ENCODE measurements around the gene NFAM1.

Gene NFAM1

GRCh38 chr22:42356533-42356932 is 75.7 kb downstream of the NFAM1 start:
- no peak for DNase-seq

- DNase-seq: no peak
Observed at GRCh38 chr22:42353883-42354727, 78.1 kb downstream of the NFAM1 start.

GRCh38 chr22:42350373-42350772 is 81.8 kb downstream of the NFAM1 start:
- no peak for DNase-seq

DNA sequence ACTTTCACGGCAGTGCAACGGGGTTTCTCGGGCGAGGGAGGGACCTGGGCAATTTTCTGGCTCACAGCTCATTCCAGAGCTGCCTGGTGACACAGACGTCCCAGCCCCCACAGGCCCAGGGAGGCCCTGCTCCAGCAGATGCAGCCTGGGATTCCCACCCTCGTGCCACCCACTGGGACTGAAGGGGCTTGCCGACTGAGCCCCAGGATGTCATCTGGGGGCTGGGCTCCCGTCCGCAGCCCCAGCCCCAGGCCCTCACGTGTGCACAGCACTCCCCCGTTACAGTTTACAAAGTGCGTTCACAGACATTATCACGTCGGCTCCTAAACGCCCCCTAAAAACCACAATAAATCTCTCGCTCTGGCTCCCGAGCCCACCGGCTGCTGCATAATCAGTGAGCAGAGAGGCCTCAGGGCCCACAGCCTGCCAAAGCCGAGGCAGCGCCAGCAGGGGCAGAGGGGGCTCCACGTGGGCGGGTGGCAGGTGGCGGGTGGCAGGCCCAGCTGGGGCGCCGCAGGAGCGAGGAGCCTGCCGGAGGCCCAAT is 84.8 kb downstream of the NFAM1 start:
- no peak for DNase-seq

DNA sequence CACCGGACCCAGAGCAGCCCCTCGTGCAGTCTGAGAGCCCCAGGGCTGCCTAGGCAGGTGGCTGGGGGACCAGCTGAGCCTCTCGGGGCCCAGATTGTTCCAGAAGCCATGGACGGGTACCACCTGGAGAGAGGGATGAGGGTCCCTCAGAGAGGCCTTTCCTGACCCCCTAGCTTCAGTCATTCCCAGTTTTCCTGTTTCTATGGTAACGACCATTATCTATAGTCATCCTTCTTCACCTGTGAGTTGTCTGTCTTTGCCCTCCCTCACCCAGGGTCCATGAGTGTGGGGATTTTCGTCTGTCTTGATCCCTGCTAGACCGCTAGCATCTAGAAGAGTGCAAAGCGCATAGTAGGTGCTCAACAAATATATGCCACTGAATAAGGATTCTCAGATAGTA is 85.5 kb downstream of the NFAM1 start:
- DNase-seq: no peak

GRCh38 chr22:42345458-42345857 is 86.7 kb downstream of the NFAM1 start:
- DNase-seq: no peak

DNA sequence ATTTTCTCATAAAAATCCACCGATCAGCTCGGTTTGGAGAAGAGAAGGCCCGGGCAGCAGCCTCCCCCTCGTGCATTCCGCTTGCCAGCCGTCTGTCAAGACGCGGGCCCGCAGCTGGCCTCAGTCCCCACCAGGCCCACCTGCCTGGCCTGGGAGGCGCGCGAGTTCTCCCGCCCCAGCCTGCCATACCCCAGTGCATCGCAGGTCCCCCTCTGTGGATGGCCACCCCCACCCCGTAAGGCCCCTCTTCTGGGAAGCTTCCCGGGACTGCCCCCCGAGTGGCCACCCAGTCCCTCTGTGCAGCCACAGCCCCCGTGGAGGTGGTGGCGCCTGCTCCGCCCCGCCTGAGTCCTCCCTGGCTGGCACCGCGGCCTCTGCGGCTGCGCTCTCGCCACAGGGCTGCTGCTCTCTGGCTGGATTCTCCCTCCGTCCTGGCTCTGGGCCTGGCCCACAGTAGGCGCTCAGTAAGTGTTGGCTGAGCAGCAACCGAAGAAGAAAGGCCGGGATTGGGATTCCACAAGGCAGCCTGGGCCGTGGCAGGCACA is 87.8 kb downstream of the NFAM1 start:
- DNase-seq: no peak

- no peak for DNase-seq
Observed at GRCh38 chr22:42343531-42344081, 88.6 kb downstream of the NFAM1 start.

DNA sequence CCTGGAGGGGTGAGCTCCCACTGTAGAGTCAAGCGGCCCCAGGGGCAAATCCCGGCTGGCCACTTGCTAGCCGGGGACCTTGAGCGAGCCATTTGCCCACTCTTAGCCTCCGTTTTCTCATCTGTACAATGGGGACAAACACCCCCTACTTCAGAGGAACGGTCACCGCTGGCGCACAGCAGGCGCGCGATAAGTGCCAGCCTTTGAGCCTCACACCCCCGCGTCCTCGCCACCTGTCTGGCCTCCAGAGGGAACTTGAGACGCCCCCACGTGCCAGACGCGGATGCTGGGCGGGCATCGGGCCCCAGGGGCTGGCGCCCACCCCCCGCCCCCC is 89.1 kb downstream of the NFAM1 start:
- no peak for DNase-seq

DNA sequence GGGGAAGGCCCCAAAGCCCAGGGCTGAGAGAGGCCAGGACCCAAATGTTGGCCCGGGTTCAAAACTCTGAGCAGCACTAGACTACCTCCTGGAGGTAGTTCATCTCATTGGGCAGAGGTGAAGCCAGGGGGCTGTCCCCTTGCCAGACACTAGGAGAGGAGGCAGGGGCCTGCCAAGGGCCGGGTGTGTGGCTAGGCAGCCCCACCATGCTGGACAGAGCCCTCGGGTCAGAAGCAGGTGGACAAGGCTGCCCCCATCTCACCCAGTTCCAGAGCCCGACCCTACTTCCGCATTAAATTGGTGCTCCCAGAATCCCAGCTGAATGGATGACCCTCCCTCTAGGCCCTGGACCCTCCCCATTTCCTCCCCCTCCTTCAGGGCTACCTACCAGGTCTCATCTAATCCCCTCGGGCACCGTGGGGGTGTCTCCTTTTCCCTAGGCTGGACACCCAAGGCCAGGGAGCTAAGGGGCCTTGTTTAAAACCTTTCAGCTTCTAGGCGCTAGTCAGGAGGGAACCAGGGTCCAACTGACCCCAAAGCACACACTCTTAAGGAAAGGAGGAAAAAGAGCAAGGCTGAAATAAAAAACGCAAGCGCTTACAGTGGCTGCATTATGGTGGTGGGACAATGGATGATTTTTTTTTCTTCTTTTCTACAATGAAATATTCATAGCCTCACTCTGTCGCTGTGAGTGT is 89.6 kb downstream of the NFAM1 start:
- DNase-seq: no peak

DNA sequence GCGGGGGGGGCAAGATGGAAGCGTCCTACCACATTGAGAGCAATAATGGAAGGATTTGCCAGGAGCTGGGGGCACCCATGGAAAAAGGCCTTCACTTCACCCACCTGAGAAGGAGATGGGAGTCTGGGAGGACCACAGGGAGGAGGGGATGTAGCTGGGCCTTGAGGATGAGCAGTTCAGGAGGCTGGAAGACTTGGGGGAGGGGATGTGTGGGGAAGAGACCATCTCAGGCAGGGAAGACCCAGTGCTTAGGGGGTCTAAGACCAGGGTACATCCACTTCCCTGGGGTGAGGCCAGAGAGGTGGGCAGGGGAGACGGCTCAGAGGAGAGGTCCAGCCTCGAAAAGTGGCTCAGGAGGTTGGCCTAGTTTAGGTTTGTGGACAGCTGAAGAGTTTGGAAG is 90.4 kb downstream of the NFAM1 start:
- no peak for DNase-seq

DNA sequence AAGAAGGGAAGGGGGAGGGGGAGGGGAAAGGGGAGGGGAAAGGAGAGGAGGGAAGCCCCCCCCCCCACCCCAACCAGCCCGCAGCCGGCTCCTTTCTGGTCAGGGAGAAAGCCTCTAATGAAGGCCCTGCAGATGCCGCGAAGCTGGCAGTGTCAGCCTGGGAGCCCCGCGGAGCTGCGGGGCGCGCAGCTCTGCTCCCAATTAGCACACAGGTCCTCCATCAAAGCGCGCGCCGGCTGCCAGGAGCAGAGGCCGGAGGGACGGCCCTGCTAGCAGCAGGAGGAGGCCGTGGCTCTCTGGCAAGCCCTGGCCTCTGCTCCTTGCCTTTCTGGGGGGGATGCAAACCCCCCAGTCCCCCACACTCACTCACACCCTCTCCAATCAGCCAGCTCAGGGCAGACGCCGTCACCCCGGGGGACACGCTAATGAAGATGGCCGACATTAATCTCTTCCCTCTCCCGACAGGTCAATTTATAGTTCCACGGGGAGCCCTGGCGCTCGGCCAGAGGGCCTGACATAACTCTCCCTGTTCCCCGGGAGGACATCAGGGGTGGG is 91.3 kb downstream of the NFAM1 start:
- DNase-seq: no peak

DNA sequence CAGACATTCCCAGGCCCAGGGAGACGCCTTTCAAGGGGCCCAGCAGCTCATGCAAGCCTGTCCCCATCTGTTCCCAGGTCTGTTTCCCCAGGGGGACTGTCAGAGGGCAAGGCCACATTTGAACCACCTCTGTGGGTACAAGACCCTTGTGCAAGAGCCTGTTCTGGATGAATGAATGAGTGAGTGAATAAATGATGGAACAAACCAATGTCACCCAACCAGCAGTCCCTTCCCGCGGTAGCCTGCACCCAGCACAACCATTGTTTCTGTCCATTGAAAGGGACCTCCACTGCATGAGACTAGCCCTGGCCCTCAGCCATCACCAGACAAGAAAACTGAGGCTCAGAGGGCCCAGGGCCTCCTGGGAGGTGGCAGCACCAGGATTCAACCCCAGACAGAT is 92.1 kb downstream of the NFAM1 start:
- no peak for DNase-seq

GRCh38 chr22:42338479-42338878 is 93.7 kb downstream of the NFAM1 start:
- no peak for DNase-seq

DNA sequence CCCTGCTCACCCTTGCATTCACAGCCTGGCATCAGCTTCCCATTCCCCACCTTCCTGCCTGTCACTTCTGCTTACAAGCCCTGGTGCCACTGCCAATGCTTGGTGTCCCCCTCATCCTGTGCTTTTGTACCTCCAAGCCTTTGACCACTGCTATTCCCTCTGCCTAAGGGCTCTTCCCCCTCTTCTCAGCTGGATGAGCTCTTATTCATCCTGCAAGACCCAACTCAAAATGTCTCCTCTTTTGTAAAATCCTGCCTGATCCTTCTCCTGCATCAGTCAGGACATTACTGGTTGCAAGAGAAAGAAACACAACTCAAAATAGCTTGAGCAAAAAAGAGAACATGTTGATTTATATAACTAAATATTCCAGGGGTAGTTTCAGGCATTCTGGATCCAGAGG is 94.8 kb downstream of the NFAM1 start:
- DNase-seq: no peak

- DNase-seq: no peak
Observed at GRCh38 chr22:42336527-42337227, 95.5 kb downstream of the NFAM1 start.

- DNase-seq: no peak
Observed at GRCh38 chr22:42335839-42336378, 96.3 kb downstream of the NFAM1 start.

GRCh38 chr22:42334875-42335512 is 97.2 kb downstream of the NFAM1 start:
- DNase-seq: no peak

DNA sequence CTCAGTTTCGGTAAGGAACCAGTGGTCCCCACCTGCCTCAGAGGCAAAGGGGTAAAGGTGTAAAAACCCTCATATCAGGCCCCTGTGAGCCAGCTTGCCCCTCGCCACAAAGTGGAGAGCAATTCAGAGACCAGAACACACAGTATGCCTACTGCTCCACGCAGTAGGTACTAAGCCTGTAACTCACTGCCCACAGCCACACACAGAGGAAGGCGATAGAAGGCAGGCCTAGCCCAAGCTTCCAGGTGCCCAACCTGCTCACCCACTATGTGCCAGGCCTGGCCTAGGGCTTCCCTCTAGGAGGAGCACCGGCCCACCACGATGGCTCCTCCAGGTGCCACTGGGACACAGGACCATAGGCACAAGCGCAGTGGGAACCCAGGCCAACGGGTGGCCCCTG is 98.7 kb downstream of the NFAM1 start:
- DNase-seq: no peak

DNA sequence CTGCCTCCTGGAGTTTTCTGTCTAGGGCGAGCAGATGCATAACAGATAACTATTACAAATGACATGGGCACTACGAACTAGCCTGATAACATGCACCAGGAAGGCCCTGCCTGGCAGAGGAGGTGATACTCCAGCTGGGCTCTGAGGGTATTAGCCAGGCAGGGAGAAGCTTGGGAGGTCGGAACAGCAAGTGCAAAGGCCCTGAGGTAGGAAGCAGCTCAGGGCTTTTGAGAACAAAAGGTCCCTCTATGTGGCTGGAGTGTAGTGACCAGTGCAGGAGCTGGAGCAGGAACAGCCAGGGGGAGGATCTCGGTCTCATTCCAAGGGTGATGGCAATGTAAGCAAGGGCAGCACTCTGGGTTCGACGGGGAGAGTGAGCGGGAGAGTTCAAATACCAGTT is 100.1 kb downstream of the NFAM1 start:
- no peak for DNase-seq

DNA sequence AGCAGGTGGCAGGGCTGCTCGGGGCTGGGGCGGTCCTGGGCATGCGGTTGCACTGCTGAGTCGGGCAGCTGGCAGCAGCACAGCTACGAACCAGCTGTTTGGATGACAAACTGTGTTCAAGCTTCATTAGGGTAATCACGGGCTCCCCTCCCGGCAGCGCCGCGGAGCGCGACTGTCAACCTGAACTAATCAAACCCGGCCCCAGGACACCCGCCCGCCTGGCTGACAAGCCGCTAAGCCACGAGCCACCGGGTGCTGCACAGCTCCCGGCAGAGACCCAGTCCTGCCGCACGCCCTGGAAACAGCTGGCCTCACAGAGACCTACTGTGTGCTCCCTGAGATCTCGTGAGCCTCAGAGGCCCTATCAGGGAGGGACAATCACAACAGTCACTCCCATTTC is 101.2 kb downstream of the NFAM1 start:
- no peak for DNase-seq
